Mucosa of descending colon (tissue), 3 donors: ENCODE results near the gene SLC15A1. TPM values are rescaled to one million over a fixed set of nuclear protein-coding genes. Genes with fewer than 3 reads are reported as not detected.

Experiments used
- ATAC-seq: fragments of 200-7000 bp; cut with Tn5 transposase; one replicate; pipeline ENCODE4 v1.9.1; 2020; ENCODE audit warnings: mild to moderate bottlenecking, moderate library complexity
- DNase-seq, 3 donors: peaks; one replicate each; pipeline ENCODE4 v3.0.0-alpha.2; 2020
- H3K36me3 ChIP-seq: fragments of 200-600 bp; one replicate; pipeline ENCODE4 v1.8.0; 2021; ENCODE audit warnings: low read depth, mild to moderate bottlenecking
- H3K4me1 ChIP-seq: fragments of 200-600 bp; one replicate; pipeline ENCODE4 v1.8.0; 2021; ENCODE audit warnings: low read depth, mild to moderate bottlenecking
- H3K4me3 ChIP-seq: fragments of 200-600 bp; one replicate; pipeline ENCODE4 v1.8.0; 2021; ENCODE audit warnings: mild to moderate bottlenecking
- H3K9me3 ChIP-seq: fragments of 200-600 bp; one replicate; pipeline ENCODE4 v1.8.0; 2021; ENCODE audit warnings: mild to moderate bottlenecking
- intact Hi-C, 2 donors: fragments of 100-400 bp; cut with DNase I in 1 of 2; cut with micrococcal nuclease in 1 of 2; formaldehyde crosslinking; loops; one replicate each; pipeline versions ENCODE4 v1.11.0 to v1.11.1; 2022; cut with DNase I, micrococcal nuclease
- total RNA-seq, 3 donors: library from RNA; stranded (reverse); fragmentation: NEBNext Ultra II Directional in 2 of 3; extraction: Animal tissue kit (Norgen Biotek cat#: 25700) in 2 of 3; gene quantifications; one replicate each; pipeline versions ENCODE4 v1.2.1 to v1.2.4, GENCODE V29; 2021 to 2023
- TF ChIP-seq, protein P1 (sequence below): fragments of 200-600 bp; IDR thresholded peaks from one replicate; pipeline ENCODE4 v1.8.0; 2022; ENCODE audit warnings: antibody characterized with exemption, mild to moderate bottlenecking
- donor health status: DM: no; HTN: no; CAD: no; lungs with moderate emphysema.
- donor health status: DM: no; HTN: no; CAD: no.
- donor health status: DM: no; HTN: yes; CAD: no.

SLC15A1 gene
- total RNA-seq, 3 donors from 2014 or later = 27.2 to 45.1 (median 37.9) TPM

- no peaks in the 10 kb centered on the region for H3K9me3 ChIP-seq
- ATAC-seq = no peak
- H3K4me3 ChIP-seq = no peak overlapping the region
- intact Hi-C loops = loop anchor here in 1 of 2 donors (10.0 kb wide), 1 partner anchor 211 kb away; no protein-coding TSS in a partner anchor
- no peaks in the 10 kb centered on the region for H3K36me3 ChIP-seq
- DNase-seq = no peak
- TF ChIP-seq, protein P1, sequence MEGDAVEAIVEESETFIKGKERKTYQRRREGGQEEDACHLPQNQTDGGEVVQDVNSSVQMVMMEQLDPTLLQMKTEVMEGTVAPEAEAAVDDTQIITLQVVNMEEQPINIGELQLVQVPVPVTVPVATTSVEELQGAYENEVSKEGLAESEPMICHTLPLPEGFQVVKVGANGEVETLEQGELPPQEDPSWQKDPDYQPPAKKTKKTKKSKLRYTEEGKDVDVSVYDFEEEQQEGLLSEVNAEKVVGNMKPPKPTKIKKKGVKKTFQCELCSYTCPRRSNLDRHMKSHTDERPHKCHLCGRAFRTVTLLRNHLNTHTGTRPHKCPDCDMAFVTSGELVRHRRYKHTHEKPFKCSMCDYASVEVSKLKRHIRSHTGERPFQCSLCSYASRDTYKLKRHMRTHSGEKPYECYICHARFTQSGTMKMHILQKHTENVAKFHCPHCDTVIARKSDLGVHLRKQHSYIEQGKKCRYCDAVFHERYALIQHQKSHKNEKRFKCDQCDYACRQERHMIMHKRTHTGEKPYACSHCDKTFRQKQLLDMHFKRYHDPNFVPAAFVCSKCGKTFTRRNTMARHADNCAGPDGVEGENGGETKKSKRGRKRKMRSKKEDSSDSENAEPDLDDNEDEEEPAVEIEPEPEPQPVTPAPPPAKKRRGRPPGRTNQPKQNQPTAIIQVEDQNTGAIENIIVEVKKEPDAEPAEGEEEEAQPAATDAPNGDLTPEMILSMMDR = no peak
- peaks cover 9% of the 10 kb centered on the region for H3K4me1 ChIP-seq
Measured at GRCh38 chr13:98656223-98656622, 96.2 kb downstream of the SLC15A1 start.

DNA sequence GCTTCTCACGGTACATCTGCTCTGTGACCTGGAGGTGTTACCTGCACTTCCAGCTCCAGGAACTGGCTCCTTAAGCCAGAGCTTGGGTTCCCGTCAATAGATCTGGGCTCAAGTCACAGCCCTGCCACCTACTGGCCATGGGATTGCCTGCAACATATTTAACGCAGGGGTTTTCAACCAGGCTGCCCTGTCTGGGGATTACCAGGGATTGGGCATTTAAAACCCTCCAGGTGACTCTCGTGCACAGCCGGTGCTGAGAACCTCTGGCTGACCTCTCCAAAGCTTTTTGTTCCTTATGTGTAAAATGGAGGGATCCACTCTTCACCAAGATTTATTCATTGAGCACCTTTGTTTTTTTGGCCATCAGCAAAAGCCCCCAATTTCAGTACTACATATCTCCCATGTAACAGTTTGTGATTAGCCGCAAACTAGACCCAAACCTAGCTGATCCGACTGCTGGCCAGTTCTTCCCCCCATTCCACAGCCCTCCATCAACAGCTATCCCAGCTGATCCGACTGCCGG lies 98.9 kb downstream of the SLC15A1 start:
- DNase-seq (peak; percentile 64 to 95 (median 85)), ATAC-seq (peak; percentile 75)
- peaks cover 23% of the 10 kb centered on the region for H3K4me1 ChIP-seq
- intact Hi-C loops = loop anchor here (5.0 to 10.0 kb wide), 2 partner anchors 206 to 209 kb away; no protein-coding TSS in a partner anchor
- no peaks in the 10 kb centered on the region for H3K9me3 ChIP-seq
- no peaks in the 10 kb centered on the region for H3K36me3 ChIP-seq
- no peak overlapping the region for H3K4me3 ChIP-seq
- TF ChIP-seq, protein P1 = peak; percentile 94

- intact Hi-C loops = loop anchor here (5.0 to 10.0 kb wide), 2 partner anchors 206 to 208 kb away; no protein-coding TSS in a partner anchor
- Histone ChIP-seq H3K36me3 (no peaks in the 10 kb centered on the region), H3K9me3 (no peaks in the 10 kb centered on the region), H3K4me1 (peaks cover 26% of the 10 kb centered on the region), H3K4me3 (no peak overlapping the region)
- TF ChIP-seq, protein P1 = no peak
- no peak for ATAC-seq
- DNase-seq = no peak
Measured at GRCh38 chr13:98652721-98653462, 99.6 kb downstream of the SLC15A1 start.

GRCh38 chr13:98652276-98652675 lies 100.2 kb downstream of the SLC15A1 start:
- H3K4me3 ChIP-seq = no peak overlapping the region
- H3K36me3 ChIP-seq = no peaks in the 10 kb centered on the region
- no peaks in the 10 kb centered on the region for H3K9me3 ChIP-seq
- peaks cover 30% of the 10 kb centered on the region for H3K4me1 ChIP-seq
- DNase-seq (no peak), ATAC-seq (no peak)
- TF ChIP-seq, protein P1 = no peak
- intact Hi-C loops = loop anchor here (5.0 to 10.0 kb wide), 2 partner anchors 205 to 207 kb away; no protein-coding TSS in a partner anchor

- intact Hi-C loops = loop anchor here (5.0 to 10.0 kb wide), 2 partner anchors 204 to 207 kb away; no protein-coding TSS in a partner anchor
- DNase-seq (no peak), ATAC-seq (no peak)
- Histone ChIP-seq H3K4me3 (no peak overlapping the region), H3K4me1 (peaks cover 33% of the 10 kb centered on the region), H3K36me3 (no peaks in the 10 kb centered on the region), H3K9me3 (no peaks in the 10 kb centered on the region)
- TF ChIP-seq, protein P1 = no peak
Measured at GRCh38 chr13:98651744-98652143, 100.7 kb downstream of the SLC15A1 start.
